A549 (cell line): ENCODE data around the gene HTT-AS. TPM values are rescaled to one million over a fixed set of nuclear protein-coding genes. Genes with fewer than 3 reads are reported as not detected.

Experiments
- ATAC-seq, 2 experiments: fragments of 200-7000 bp in 1 of 2; fragments of >200 bp in 1 of 2; cut with Nextera tagmentation in 1 of 2; cut with Tn5 transposase in 1 of 2; 3 replicates each; pipeline versions ENCODE4 v1.8.0 to v1.9.1; 2018 to 2020; ENCODE audit warnings: mild to moderate bottlenecking in 1 of 2, moderate library complexity in 1 of 2
- CTCF ChIA-PET: fragments of 300-600 bp; sonication (Branson Sonifier 250); formaldehyde crosslinking; extraction: SDS; loops from one replicate; lab custom pipeline; 2021; ENCODE audit warnings: antibody characterized with exemption, inconsistent platforms; lab: Yijun Ruan, JAX
- POLR2A ChIA-PET: fragments of 350-600 bp; formaldehyde crosslinking; extraction: SDS; loops from one replicate; lab custom pipeline; 2021; ENCODE audit warnings: antibody characterized with exemption, inconsistent platforms; lab: Yijun Ruan, JAX
- DNase-seq, 2 experiments: peaks; one replicate each; pipeline versions ENCODE4 v3.0.0 to v3.0.0-alpha.2; 2011 to 2016; ENCODE audit warnings: low read depth in 1 of 2, low spot score in 1 of 2
- FAIRE-seq: peaks from 2 replicates; lab custom pipeline; 2011; peaks lifted over from hg19 to GRCh38; lab: Jason Lieb, UNC
- H3K27ac ChIP-seq, 2 experiments: fragments of >200 bp; sonication (Bioruptor Twin); formaldehyde crosslinking; 3 replicates each; pipeline ENCODE4 v1.5.1; 2016 to 2017
- H3K4me1 ChIP-seq: fragments of >200 bp; sonication (Bioruptor Twin); formaldehyde crosslinking; 3 replicates; pipeline ENCODE4 v1.6.1; 2016
- H3K4me2 ChIP-seq: fragments of >200 bp; sonication (Bioruptor Twin); formaldehyde crosslinking; 3 replicates; pipeline ENCODE4 v1.6.1; 2016
- H3K4me3 ChIP-seq: fragments of >200 bp; sonication (Bioruptor Twin); formaldehyde crosslinking; 3 replicates; pipeline ENCODE4 v1.5.1; 2016
- H3K9me3 ChIP-seq: fragments of >200 bp; sonication (Bioruptor Twin); formaldehyde crosslinking; 3 replicates; pipeline ENCODE4 v1.6.1; 2016
- BHLHE40 ChIP-seq: IDR thresholded peaks from 2 replicates; pipeline ENCODE4 v1.6.1; 2012; ENCODE audit warnings: low read depth, low read length, inconsistent platforms
- EHF ChIP-seq: fragments of 250-450 bp; sonication (Bioruptor Pico); IDR thresholded peaks from 2 replicates; pipeline ENCODE4 v1.5.0; 2020; ENCODE audit warnings: mild to moderate bottlenecking
- FOSB ChIP-seq: fragments of 250-450 bp; sonication (Bioruptor Pico); IDR thresholded peaks from 2 replicates; pipeline ENCODE4 v1.5.0; 2020; ENCODE audit warnings: mild to moderate bottlenecking, moderate library complexity
- GATA3 ChIP-seq: IDR thresholded peaks from 2 replicates; pipeline ENCODE4 v1.6.1; 2012; ENCODE audit warnings: borderline replicate concordance
- HOXB13 ChIP-seq: fragments of 250-450 bp; sonication (Bioruptor Pico); IDR thresholded peaks from 2 replicates; pipeline ENCODE4 v1.5.0; 2020; ENCODE audit warnings: low read depth, mild to moderate bottlenecking, moderate library complexity
- HOXB5 ChIP-seq: fragments of 250-450 bp; sonication (Bioruptor Pico); IDR thresholded peaks from 2 replicates; pipeline ENCODE4 v1.5.0; 2020; ENCODE audit warnings: mild to moderate bottlenecking, moderate library complexity
- JUNB ChIP-seq: fragments of >200 bp; sonication (Bioruptor Twin); formaldehyde crosslinking; IDR thresholded peaks from 2 replicates; pipeline ENCODE4 v1.6.1; 2016
- MYC ChIP-seq: IDR thresholded peaks from 2 replicates; pipeline ENCODE4 v1.6.1; 2012; ENCODE audit warnings: mild to moderate bottlenecking, inconsistent platforms, low read length, improper control_type of control experiment, borderline replicate concordance
- NFE2L2 ChIP-seq: fragments of 150-350 bp; conservative IDR thresholded peaks from 2 replicates; pipeline ENCODE4 v1.6.1; 2014; ENCODE audit warnings: low read length
- NR3C1 ChIP-seq: fragments of >200 bp; sonication (Bioruptor Twin); formaldehyde crosslinking; IDR thresholded peaks from 3 replicates; pipeline ENCODE4 v1.6.1; 2017
- PHF8 ChIP-seq: fragments of 200-600 bp; sonication (generic); IDR thresholded peaks from 2 replicates; pipeline ENCODE4 v1.6.1; 2016; ENCODE audit warnings: low read depth, mild to moderate bottlenecking, antibody characterized with exemption, moderate library complexity, borderline replicate concordance
- POLR2A ChIP-seq: IDR thresholded peaks from 2 replicates; pipeline ENCODE4 v1.6.1; 2012; ENCODE audit warnings: mild to moderate bottlenecking, low read length
- RAD21 ChIP-seq, 2 experiments: fragments of >200 bp in 1 of 2; sonication (Bioruptor Twin) in 1 of 2; formaldehyde crosslinking in 1 of 2; IDR thresholded peaks in 1 of 2; conservative IDR thresholded peaks in 1 of 2; 2 replicates in 1 of 2; 3 replicates in 1 of 2; pipeline ENCODE4 v1.6.1; 2012 to 2018; ENCODE audit warnings: inconsistent platforms in 1 of 2
- RNF2 ChIP-seq: fragments of 200-600 bp; sonication (generic); IDR thresholded peaks from 2 replicates; pipeline ENCODE4 v1.6.1; 2016; ENCODE audit warnings: low read depth, mild to moderate bottlenecking, antibody characterized with exemption, moderate library complexity, borderline replicate concordance
- TFCP2L1 ChIP-seq: fragments of 250-450 bp; sonication (Bioruptor Pico); IDR thresholded peaks from 2 replicates; pipeline ENCODE4 v1.5.0; 2021; ENCODE audit warnings: mild to moderate bottlenecking
- TP53 ChIP-seq: fragments of 250-450 bp; sonication (Bioruptor Pico); IDR thresholded peaks from 2 replicates; pipeline ENCODE4 v1.5.0; 2021; ENCODE audit warnings: mild to moderate bottlenecking, moderate library complexity
- ZNF302 ChIP-seq: fragments of 250-450 bp; sonication (Bioruptor Pico); IDR thresholded peaks from 2 replicates; pipeline ENCODE4 v1.9.0; 2021; ENCODE audit warnings: inconsistent platforms, mild to moderate bottlenecking, moderate library complexity
- WGBS: methylation state at CpG from one replicate; pipeline ENCODE4 v1.1.6; 2017; ENCODE audit errors: missing lambda C conversion rate; 5-methylcytosine and 5-hydroxymethylcytosine counted together
- polyA plus RNA-seq, 4 experiments: library from polyadenylated mRNA; depleted of rRNA in 3 of 4; stranded (reverse); fragments of >200 nt; fragmentation: RNase III in 1 of 4; extraction: RNeasy Plus Mini Kit Qiagen cat#74134 plus additional on column Dnase treatment in 1 of 4; gene quantifications; 2 replicates in 3 of 4; 3 replicates in 1 of 4; pipeline ENCODE4 v1.2.3, GENCODE V29; 2011 to 2017
- TF ChIP-seq, protein P1 (sequence below): IDR thresholded peaks from 2 replicates; pipeline ENCODE4 v1.6.1; 2012
- TF ChIP-seq, protein P2 (sequence below): fragments of 250-450 bp; sonication (Bioruptor Pico); IDR thresholded peaks from 2 replicates; pipeline ENCODE4 v1.5.0; 2021; ENCODE audit warnings: mild to moderate bottlenecking, moderate library complexity, borderline replicate concordance

HTT-AS gene
- polyA plus RNA-seq, 2 of the 4 experiments (the other 2 are of a cell fraction): not detected

DNA sequence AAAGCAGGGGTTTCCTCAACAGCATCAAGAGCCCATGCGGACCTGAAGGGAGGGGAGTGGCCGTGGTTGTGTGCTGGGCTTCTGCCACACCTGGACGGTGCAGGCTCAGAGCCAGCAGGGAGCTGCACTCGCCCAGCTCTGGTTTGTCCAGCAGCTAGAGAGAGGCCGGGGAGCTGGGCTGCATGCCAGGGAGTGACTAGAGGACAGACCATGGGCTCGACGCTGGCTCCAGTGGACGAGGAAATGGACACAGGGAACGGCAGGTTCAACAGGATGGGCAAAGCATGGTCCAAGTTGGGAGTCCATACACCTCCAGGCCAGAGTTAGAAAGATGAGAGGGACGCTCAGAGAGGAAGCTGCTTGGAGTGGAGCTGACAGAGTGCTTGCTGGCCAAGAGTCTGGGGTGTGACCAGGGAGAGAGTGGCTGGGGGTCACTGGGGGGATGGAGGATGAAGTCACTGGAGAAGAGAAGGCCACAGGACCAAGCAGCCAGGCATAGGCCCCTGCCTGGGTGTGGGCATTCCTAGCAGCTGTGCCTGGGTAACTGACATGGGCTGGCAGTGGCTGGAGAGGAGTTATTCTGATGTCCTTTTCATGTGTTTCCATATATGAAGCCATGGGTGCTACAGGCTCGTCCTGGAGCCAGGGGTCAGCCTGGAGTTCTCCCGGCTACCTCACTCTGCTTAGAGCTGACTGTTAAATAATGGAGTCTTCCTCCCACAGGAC is 42.8 kb downstream of the HTT-AS start:
- CTCF ChIA-PET: interaction anchor here (1.1 kb wide), 1 partner anchor 16 kb away, joined by 4 read pairs; no protein-coding TSS in a partner anchor
- no peak for DNase-seq
- no peak for FAIRE-seq
- POLR2A ChIA-PET: no interaction called here
- 60% methylated on average over 10 of the region's 12 CpGs for WGBS
- Histone ChIP-seq H3K4me3 (no peak overlapping the region), H3K4me2 (no peak overlapping the region), H3K27ac (no peak overlapping the region), H3K9me3 (no peaks in the 10 kb centered on the region), H3K4me1 (no peaks in the 10 kb centered on the region)
- TF ChIP-seq GATA3: no peak
- TF ChIP-seq PHF8: no peak
- no peak for TF ChIP-seq NR3C1
- no peak for TF ChIP-seq RAD21 (conservative IDR thresholded peaks at IDR 0.05 in 1 of 2, IDR thresholded peaks at IDR 0.05 in 1 of 2)
- no peak for TF ChIP-seq FOSB (CRISPR knock-in tag)
- no peak for ATAC-seq

DNA sequence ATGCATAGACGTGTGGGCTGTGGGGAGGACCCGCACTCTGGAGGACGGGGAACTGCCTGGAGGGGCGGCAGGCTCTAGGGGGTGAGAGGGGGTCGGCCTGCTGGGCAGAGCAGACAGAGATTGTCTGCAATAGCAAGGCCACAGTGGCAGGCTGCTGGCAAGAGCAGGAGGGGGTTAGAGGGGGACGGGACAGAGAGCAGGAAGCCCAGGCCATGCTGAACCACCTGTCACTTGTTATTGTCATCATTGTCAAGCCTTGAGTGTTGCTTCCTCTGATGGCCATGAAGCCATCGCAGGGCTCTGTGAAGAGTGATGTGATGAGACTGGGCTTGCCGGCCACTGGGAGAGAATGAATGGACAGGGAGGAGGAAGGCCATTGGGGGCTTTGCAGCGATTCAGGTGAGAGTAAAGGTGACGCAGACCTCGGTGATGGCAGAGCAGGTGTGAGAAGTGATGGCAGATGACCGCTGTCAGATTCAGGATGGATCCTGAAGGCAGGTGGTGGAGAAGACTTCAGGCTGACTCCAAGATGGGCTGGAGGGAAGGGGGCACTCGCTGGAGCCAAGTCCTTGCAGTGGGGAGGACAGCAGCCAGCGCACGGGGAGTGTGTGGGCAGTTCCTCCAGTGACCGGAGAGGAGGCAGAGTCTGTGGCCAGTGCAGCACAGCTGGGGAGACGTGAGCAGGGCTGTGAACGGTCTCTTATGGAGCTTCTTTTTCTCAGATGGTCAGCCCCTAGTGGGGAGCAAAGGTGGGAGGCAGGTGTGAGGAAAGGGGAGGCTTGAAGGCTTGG is 43.6 kb downstream of the HTT-AS start:
- 67% methylated on average over 14 of the region's 18 CpGs for WGBS
- TF ChIP-seq PHF8 (no peak), ZNF302 (CRISPR knock-in tag) (no peak), HOXB5 (no peak), BHLHE40 (no peak), HOXB13 (CRISPR knock-in tag) (no peak), TFCP2L1 (CRISPR knock-in tag) (no peak), GATA3 (no peak), EHF (CRISPR knock-in tag) (no peak), RNF2 (no peak), POLR2A (no peak), MYC (no peak), NFE2L2 (no peak)
- TF ChIP-seq, protein P1, sequence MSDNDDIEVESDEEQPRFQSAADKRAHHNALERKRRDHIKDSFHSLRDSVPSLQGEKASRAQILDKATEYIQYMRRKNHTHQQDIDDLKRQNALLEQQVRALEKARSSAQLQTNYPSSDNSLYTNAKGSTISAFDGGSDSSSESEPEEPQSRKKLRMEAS: no peak
- POLR2A ChIA-PET: no interaction called here
- H3K4me3 ChIP-seq: no peak overlapping the region
- no peak for ATAC-seq
- no peak for DNase-seq
- H3K9me3 ChIP-seq: no peaks in the 10 kb centered on the region
- H3K27ac ChIP-seq: no peak overlapping the region
- FAIRE-seq: no peak
- CTCF ChIA-PET: no interaction called here
- H3K4me1 ChIP-seq: no peaks in the 10 kb centered on the region
- H3K4me2 ChIP-seq: no peak overlapping the region

DNA sequence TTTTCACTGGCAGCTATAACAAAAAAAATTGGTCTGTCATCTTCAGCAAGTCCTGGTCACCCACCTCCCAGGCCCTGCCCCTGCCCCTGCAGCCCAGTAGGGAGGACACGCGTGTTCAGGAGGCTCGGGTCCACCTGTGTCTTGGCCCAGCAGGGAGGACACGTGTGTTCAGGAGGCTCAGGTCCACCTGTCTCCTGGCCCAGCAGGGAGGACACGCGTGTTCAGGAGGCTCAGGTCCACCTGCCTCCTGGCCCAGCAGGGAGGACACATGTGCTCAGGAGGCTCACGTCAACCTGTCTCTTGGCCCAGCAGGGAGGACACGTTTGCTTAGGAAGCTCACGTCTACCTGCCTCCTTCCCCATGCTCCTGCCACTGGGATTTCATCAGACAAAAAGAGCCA is 44.9 kb downstream of the HTT-AS start:
- ATAC-seq: no peak
- Histone ChIP-seq H3K9me3 (no peaks in the 10 kb centered on the region), H3K4me2 (no peak overlapping the region), H3K4me3 (no peak overlapping the region), H3K4me1 (no peaks in the 10 kb centered on the region), H3K27ac (no peak overlapping the region)
- CTCF ChIA-PET: no interaction called here
- TF ChIP-seq JUNB (no peak), TP53 (CRISPR knock-in tag) (no peak)
- TF ChIP-seq, protein P2, sequence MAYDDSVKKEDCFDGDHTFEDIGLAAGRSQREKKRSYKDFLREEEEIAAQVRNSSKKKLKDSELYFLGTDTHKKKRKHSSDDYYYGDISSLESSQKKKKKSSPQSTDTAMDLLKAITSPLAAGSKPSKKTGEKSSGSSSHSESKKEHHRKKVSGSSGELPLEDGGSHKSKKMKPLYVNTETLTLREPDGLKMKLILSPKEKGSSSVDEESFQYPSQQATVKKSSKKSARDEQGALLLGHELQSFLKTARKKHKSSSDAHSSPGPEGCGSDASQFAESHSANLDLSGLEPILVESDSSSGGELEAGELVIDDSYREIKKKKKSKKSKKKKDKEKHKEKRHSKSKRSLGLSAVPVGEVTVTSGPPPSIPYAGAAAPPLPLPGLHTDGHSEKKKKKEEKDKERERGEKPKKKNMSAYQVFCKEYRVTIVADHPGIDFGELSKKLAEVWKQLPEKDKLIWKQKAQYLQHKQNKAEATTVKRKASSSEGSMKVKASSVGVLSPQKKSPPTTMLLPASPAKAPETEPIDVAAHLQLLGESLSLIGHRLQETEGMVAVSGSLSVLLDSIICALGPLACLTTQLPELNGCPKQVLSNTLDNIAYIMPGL: no peak
- no peak for DNase-seq
- POLR2A ChIA-PET: no interaction called here
- no peak for FAIRE-seq
- 67% methylated on average over 7 of the region's 9 CpGs for WGBS
